ENCODE data around the gene AFG1L.

The AFG1L gene

DNA sequence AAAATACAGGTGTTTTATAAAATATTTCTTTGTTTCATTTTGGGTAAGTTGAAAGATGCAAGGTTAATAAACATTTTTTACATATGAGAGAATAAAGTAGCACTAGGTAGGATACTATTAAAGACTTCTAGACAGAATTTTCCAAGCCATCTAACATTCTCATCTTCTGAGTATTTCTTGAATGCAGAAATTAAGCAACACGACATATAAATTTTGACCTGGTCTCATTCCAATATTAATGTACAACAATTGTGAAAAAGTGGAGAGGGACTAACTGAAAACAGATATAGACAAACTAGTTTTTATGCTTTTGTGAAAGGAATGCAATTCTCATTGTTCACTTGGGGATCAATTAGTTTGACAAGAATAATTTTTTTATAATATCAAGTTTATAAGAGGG, 254.4 kb downstream of the AFG1L start:
- no peaks in the 10 kb centered on the region for H3K4me1 ChIP-seq (ENCODE audit: control insufficient read depth, insufficient read depth, low read length)
- H3K9me3 ChIP-seq (ENCODE audit: control insufficient read depth, low read length): no peaks in the 10 kb centered on the region
- H3K4me3 ChIP-seq (ENCODE audit: insufficient read depth, low read depth, low read length): no peak overlapping the region
- WGBS, 2 experiments: 100% methylated on average over 1 of the region's 1 CpG
- no peaks in the 10 kb centered on the region for H3K27me3 ChIP-seq (ENCODE audit: control insufficient read depth, insufficient read depth, low read length, poor library complexity, severe bottlenecking)
- H3K27ac ChIP-seq (ENCODE audit: insufficient read depth, low read depth, low read length, poor library complexity, severe bottlenecking): no peak overlapping the region
- no peaks in the 10 kb centered on the region for H3K36me3 ChIP-seq (ENCODE audit: control insufficient read depth, insufficient read depth, low read length)

DNA sequence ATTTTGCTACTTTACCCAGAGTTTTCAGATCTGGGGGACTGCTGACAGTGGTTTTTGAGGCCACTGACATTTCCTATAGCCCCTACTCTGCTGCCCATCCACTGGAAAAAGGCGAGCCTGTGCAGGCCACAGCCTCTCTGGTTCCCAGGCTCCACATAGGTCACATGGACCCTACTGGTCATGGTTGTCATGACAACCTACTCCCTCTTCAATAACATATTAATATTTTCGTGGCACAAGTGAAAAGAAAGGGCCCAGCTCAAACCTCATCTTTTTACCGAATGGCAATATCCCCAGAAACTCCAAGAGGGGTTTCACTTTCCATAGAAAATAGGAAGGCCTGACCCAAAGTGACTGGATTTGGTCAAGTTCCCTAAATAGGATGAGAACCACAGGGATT, 254.9 kb downstream of the AFG1L start:
- Histone ChIP-seq H3K36me3 (ENCODE audit: control insufficient read depth, insufficient read depth, low read length) (no peaks in the 10 kb centered on the region), H3K4me1 (ENCODE audit: control insufficient read depth, insufficient read depth, low read length) (no peaks in the 10 kb centered on the region), H3K9me3 (ENCODE audit: control insufficient read depth, low read length) (no peaks in the 10 kb centered on the region), H3K27ac (ENCODE audit: insufficient read depth, low read depth, low read length, poor library complexity, severe bottlenecking) (no peak overlapping the region), H3K27me3 (ENCODE audit: control insufficient read depth, insufficient read depth, low read length, poor library complexity, severe bottlenecking) (no peaks in the 10 kb centered on the region), H3K4me3 (ENCODE audit: insufficient read depth, low read depth, low read length) (no peak overlapping the region)
- 91 to 94% methylated on average over 3 of the region's 3 CpGs for WGBS, 2 experiments

DNA sequence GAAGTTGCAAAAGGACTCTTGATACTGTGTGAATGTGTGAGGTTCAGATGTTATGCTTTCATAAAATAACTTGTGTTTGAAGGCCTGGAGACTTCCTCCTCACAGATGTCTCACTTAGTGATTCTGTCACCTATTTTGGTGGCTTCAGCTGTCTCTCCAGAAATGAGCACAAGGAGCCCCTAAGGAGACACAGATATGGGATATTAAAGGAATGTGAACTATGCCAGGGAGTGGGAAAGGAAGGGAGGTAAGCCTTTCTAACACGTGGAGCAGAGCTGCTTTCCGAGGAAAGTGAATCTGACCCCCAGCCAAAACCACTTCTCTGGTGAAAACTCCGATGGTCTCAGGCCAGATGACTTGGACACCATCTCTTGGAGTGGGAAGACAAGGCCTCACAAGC, 255.4 kb downstream of the AFG1L start:
- Histone ChIP-seq H3K36me3 (ENCODE audit: control insufficient read depth, insufficient read depth, low read length) (no peaks in the 10 kb centered on the region), H3K27ac (ENCODE audit: insufficient read depth, low read depth, low read length, poor library complexity, severe bottlenecking) (no peak overlapping the region), H3K4me1 (ENCODE audit: control insufficient read depth, insufficient read depth, low read length) (no peaks in the 10 kb centered on the region), H3K9me3 (ENCODE audit: control insufficient read depth, low read length) (no peaks in the 10 kb centered on the region), H3K27me3 (ENCODE audit: control insufficient read depth, insufficient read depth, low read length, poor library complexity, severe bottlenecking) (no peaks in the 10 kb centered on the region), H3K4me3 (ENCODE audit: insufficient read depth, low read depth, low read length) (no peak overlapping the region)
- WGBS, 2 experiments: 73% methylated on average over 3 of the region's 3 CpGs

- H3K27me3 ChIP-seq (ENCODE audit: control insufficient read depth, insufficient read depth, low read length, poor library complexity, severe bottlenecking): peaks cover 17% of the 10 kb centered on the region
- H3K36me3 ChIP-seq (ENCODE audit: control insufficient read depth, insufficient read depth, low read length): no peaks in the 10 kb centered on the region
- peaks cover 9% of the 10 kb centered on the region for H3K4me1 ChIP-seq (ENCODE audit: control insufficient read depth, insufficient read depth, low read length)
- no peak overlapping the region for H3K4me3 ChIP-seq (ENCODE audit: insufficient read depth, low read depth, low read length)
- no peaks in the 10 kb centered on the region for H3K9me3 ChIP-seq (ENCODE audit: control insufficient read depth, low read length)
- H3K27ac ChIP-seq (ENCODE audit: insufficient read depth, low read depth, low read length, poor library complexity, severe bottlenecking): no peak overlapping the region
- WGBS, 2 experiments: 90 to 93% methylated on average over 7 of the region's 7 CpGs
Measured at GRCh38 chr6:108555399-108556052, 260.7 kb downstream of the AFG1L start.

- H3K4me1 ChIP-seq (ENCODE audit: control insufficient read depth, insufficient read depth, low read length): peaks cover 9% of the 10 kb centered on the region
- no peak overlapping the region for H3K27ac ChIP-seq (ENCODE audit: insufficient read depth, low read depth, low read length, poor library complexity, severe bottlenecking)
- H3K36me3 ChIP-seq (ENCODE audit: control insufficient read depth, insufficient read depth, low read length): no peaks in the 10 kb centered on the region
- H3K27me3 ChIP-seq (ENCODE audit: control insufficient read depth, insufficient read depth, low read length, poor library complexity, severe bottlenecking): peaks cover 23% of the 10 kb centered on the region
- H3K9me3 ChIP-seq (ENCODE audit: control insufficient read depth, low read length): no peaks in the 10 kb centered on the region
- 94 to 96% methylated on average over 5 of the region's 5 CpGs for WGBS, 2 experiments
- H3K4me3 ChIP-seq (ENCODE audit: insufficient read depth, low read depth, low read length): no peak overlapping the region
Measured at GRCh38 chr6:108556250-108556649, 261.4 kb downstream of the AFG1L start.

- no peaks in the 10 kb centered on the region for H3K9me3 ChIP-seq (ENCODE audit: control insufficient read depth, low read length)
- peaks cover 30% of the 10 kb centered on the region for H3K27me3 ChIP-seq (ENCODE audit: control insufficient read depth, insufficient read depth, low read length, poor library complexity, severe bottlenecking)
- H3K4me3 ChIP-seq (ENCODE audit: insufficient read depth, low read depth, low read length): peak overlapping the region; percentile 87
- no peaks in the 10 kb centered on the region for H3K36me3 ChIP-seq (ENCODE audit: control insufficient read depth, insufficient read depth, low read length)
- WGBS, 2 experiments: 50 to 58% methylated on average over 16 of the region's 16 CpGs
- peaks cover 9% of the 10 kb centered on the region for H3K4me1 ChIP-seq (ENCODE audit: control insufficient read depth, insufficient read depth, low read length)
- H3K27ac ChIP-seq (ENCODE audit: insufficient read depth, low read depth, low read length, poor library complexity, severe bottlenecking): peak overlapping the region; percentile 99
Measured at GRCh38 chr6:108556866-108557493, 262.1 kb downstream of the AFG1L start.

- peak overlapping the region; percentile 99 for H3K27ac ChIP-seq (ENCODE audit: insufficient read depth, low read depth, low read length, poor library complexity, severe bottlenecking)
- H3K36me3 ChIP-seq (ENCODE audit: control insufficient read depth, insufficient read depth, low read length): no peaks in the 10 kb centered on the region
- WGBS, 2 experiments: 1% methylated on average over 104 to 105 of the region's 105 CpGs
Measured at GRCh38 chr6:108557494-108558371, 262.9 kb downstream of the AFG1L start.

DNA sequence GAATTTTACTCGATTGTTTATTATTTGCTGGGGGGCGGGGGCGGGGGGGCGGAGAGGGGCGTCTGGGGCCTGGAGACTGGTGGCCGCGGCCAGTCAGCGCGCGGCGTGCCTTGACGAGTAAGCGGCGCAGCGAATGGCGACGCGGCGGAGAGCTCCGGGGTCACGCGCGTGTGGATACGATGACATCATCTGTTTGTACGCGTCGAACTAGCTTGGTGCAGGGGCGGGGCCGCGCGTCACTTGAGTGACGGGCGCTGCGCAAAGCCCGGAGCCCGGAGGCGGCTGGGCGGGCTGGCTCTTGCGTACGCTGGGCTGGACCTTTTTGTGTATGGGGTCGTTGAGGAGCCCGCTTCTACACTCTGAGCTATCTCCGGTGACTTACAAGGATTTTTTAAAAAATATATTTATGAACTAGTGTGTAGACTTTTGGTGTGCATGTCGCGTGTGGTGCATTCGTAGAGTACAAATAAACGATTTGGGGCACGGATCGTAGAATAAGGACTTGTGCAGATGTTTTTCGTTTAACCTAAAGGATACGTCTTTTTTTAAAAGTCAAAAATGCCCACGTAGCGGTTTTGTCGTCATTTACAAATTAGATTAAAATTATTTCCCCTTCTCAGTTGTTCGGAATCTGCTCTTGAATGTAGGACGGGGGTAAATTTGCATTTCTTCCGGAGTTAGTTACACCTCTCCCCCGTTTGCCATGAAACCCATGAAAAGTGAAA, 263.7 kb downstream of the AFG1L start:
- Histone ChIP-seq H3K9me3 (ENCODE audit: control insufficient read depth, low read length) (no peaks in the 10 kb centered on the region), H3K4me1 (ENCODE audit: control insufficient read depth, insufficient read depth, low read length) (peaks cover 9% of the 10 kb centered on the region), H3K27ac (ENCODE audit: insufficient read depth, low read depth, low read length, poor library complexity, severe bottlenecking) (peak overlapping the region; percentile 99), H3K27me3 (ENCODE audit: control insufficient read depth, insufficient read depth, low read length, poor library complexity, severe bottlenecking) (peaks cover 45% of the 10 kb centered on the region), H3K4me3 (ENCODE audit: insufficient read depth, low read depth, low read length) (peak overlapping the region; percentile 87), H3K36me3 (ENCODE audit: control insufficient read depth, insufficient read depth, low read length) (no peaks in the 10 kb centered on the region)
- 0% methylated on average over 55 to 58 of the region's 58 CpGs for WGBS, 2 experiments

More at GRCh38 chr6:108557494-108558371, 262.9 kb downstream of the AFG1L start:
- H3K4me3 ChIP-seq (ENCODE audit: insufficient read depth, low read depth, low read length): peak overlapping the region; percentile 87
- H3K9me3 ChIP-seq (ENCODE audit: control insufficient read depth, low read length): no peaks in the 10 kb centered on the region
- peaks cover 37% of the 10 kb centered on the region for H3K27me3 ChIP-seq (ENCODE audit: control insufficient read depth, insufficient read depth, low read length, poor library complexity, severe bottlenecking)
- peaks cover 9% of the 10 kb centered on the region for H3K4me1 ChIP-seq (ENCODE audit: control insufficient read depth, insufficient read depth, low read length)

DNA sequence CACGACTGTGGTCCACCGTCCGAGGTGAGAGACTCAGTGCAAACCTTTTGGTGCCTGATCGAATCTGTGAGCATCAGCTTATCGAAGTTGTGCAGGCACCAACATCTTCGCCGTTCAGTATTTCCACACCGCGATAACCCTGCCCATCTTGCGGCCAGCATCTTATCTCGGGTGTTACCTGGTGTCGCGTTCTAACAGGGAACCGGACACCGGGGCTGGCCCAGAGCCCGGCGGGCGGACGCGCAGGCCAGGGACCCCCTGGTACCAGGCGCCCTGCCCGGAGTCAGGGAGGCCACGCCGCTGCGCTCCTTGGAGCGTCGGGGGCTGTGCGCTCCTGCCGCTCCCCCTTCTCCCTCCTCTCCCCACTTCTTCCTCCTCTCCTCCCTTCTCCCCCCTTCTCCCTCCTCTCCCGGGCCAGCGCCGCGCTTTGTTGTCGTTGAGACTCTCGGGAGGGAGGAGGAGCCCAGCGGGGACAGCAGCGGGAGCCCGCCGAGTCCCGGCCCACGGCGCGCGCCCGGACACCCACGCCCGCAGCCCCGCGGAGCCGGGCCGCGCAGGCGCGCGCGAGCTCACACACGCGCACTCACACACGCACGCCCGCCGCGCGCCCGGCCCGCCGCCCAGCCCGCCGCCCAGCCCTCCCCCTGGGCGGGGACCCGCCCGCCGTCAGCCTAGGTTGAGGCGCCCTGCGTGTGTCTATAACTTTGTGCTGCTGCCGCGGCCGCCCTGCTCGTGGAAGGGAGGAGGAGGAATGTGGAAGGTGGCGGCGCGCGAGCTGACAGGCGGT, 264.4 kb downstream of the AFG1L start:
- Histone ChIP-seq H3K9me3 (ENCODE audit: control insufficient read depth, low read length) (no peaks in the 10 kb centered on the region), H3K27me3 (ENCODE audit: control insufficient read depth, insufficient read depth, low read length, poor library complexity, severe bottlenecking) (peaks cover 53% of the 10 kb centered on the region), H3K36me3 (ENCODE audit: control insufficient read depth, insufficient read depth, low read length) (no peaks in the 10 kb centered on the region), H3K4me3 (ENCODE audit: insufficient read depth, low read depth, low read length) (peak overlapping the region; percentile 87), H3K27ac (ENCODE audit: insufficient read depth, low read depth, low read length, poor library complexity, severe bottlenecking) (peak overlapping the region; percentile 60), H3K4me1 (ENCODE audit: control insufficient read depth, insufficient read depth, low read length) (peaks cover 9% of the 10 kb centered on the region)
- 0% methylated on average over 84 of the region's 84 CpGs for WGBS, 2 experiments
